Measurements from ENCODE around the gene AHCTF1. TPM values are rescaled to one million over a fixed set of nuclear protein-coding genes. Genes with fewer than 3 reads are reported as not detected.
"Not testable (repeated sequence)": the region's sequence is repeated elsewhere in the genome, so short reads cannot be mapped to it uniquely, and the experiment has no call there.

Gene AHCTF1
- total RNA-seq, 1 donor from 2014 or later, result 47.9 TPM

DNA sequence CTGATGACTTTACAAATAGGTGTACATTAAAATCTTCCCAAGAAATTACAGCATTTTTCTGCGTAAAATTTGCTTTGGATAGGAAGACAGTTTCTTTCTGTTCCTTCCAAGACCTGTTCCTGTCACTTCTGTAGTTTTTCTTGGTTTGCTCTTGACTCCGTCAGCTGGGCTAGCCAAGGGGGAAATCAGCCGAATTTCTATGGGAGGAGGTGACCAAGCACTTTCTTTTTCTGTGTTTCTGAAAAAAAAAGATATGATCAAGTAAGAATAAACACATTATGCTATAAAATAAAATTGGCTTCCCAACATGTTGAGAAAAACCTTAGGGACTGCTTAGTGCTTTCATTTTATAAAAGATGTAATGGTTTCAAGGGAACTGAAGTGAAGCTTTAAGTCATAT, 91.0 kb downstream of the AHCTF1 start:
- peaks cover 26% of the 10 kb centered on the region for H3K36me3 Mint-ChIP-seq (ENCODE audit: low read depth)
- intact Hi-C loops (cut with micrococcal nuclease), result not testable (repeated sequence)

DNA sequence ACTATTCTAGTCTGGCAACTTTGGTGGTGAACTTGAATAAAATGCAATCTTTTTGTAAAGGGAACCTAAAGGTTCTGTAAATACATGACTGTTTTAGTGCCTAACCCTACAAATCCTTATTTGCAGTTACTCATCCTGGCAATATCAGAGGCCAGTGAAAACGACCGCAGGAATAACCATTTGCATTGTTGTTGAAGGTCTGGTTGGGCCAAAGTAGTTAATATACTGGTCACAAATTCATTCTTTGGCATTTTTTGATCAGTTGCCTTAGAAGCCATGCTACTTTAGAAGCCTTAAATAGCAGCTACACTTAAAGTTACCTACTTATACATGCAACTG, 93.7 kb downstream of the AHCTF1 start:
- no peaks in the 10 kb centered on the region for H3K4me1 Mint-ChIP-seq

More for the DNA sequence above, 91.0 kb downstream of the AHCTF1 start:
- H3K4me1 Mint-ChIP-seq, DNase-seq, H3K9me3 Mint-ChIP-seq, H3K27me3 Mint-ChIP-seq, H3K27ac Mint-ChIP-seq, H3K4me3 Mint-ChIP-seq: not testable (repeated sequence)

DNA sequence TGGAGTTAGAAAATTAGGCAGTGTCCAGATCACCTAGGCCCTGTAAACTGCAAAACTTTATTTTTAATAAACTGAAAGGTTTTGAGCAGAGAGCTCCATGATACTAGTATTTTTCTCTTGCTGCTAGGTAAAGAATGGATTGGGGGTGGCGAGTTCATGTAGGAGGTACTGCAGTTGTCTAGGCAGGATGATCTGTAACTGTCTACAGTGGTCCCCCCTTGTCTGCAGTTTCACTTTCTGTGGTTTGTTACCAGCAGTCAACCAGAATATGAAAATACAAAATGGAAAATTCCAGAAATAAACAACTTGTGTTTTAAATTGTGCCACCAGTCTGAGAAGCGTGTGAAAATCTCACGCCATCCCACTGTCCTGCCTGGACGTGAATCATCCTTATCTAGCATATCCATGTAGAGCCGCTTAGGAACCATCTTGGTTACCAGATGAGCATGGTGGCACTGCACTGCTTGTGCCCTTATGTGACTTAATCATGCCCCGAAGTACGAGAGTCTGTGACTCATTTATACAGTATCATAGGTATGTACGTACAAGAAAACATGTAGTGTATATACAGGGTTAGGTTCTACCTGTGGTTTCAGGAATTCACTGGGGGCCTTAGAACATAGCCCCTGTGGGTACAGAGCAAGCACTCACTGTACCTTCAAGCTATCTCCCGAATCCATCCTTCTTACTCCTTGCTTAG, 94.2 kb downstream of the AHCTF1 start:
- Mint-ChIP-seq H3K27ac (no peak overlapping the region), H3K4me3 (no peak overlapping the region), H3K9me3 (no peaks in the 10 kb centered on the region), H3K36me3 (ENCODE audit: low read depth) (peaks cover 5% of the 10 kb centered on the region), H3K4me1 (no peaks in the 10 kb centered on the region), H3K27me3 (no peaks in the 10 kb centered on the region)
- intact Hi-C loops (cut with micrococcal nuclease), result no loop called here
- no peak for DNase-seq

More for the DNA sequence above, 93.7 kb downstream of the AHCTF1 start:
- intact Hi-C loops (cut with micrococcal nuclease), result no loop called here
- Mint-ChIP-seq H3K9me3 (no peaks in the 10 kb centered on the region), H3K4me3 (no peak overlapping the region), H3K27me3 (no peaks in the 10 kb centered on the region), H3K27ac (no peak overlapping the region), H3K36me3 (ENCODE audit: low read depth) (peaks cover 11% of the 10 kb centered on the region)
- DNase-seq, result no peak

DNA sequence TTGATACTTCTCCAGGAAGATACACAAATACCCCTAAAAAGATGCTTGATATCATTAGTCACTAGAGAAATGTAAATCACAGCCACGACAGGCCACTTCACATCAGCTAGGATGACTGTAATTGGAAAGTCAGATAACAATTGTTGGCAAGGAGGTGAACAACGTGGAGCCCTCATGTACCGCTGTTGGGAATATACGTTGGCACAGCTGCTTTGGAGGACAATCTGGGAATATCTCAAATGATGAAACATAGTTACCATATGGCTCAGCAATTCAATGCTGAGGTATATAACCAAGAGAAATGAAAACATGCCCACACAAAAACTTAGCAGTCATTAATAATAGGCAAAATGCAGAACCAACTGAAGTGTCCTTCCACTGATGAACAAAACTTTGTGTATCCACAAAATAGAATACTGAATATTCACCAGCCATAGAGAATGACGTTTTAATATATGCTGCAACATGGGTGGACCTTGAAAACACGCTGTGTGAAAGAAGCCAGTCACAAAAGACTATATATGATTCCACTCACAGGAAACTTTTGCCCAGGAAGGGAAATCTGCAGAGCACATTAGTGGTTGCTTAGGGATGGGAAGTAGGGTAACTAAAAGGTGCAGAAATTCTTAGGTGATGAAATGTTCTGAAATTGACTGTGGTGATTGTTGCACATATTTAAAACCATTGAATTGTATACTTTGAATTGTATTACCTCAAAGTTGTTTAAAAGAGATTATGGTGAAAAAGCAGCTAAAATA, 95.4 kb downstream of the AHCTF1 start:
- Mint-ChIP-seq H3K36me3 (ENCODE audit: low read depth) (peaks cover 5% of the 10 kb centered on the region), H3K4me3 (no peak overlapping the region), H3K4me1 (no peaks in the 10 kb centered on the region), H3K9me3 (no peaks in the 10 kb centered on the region), H3K27ac (no peak overlapping the region), H3K27me3 (no peaks in the 10 kb centered on the region)
- DNase-seq, result no peak
- intact Hi-C loops (cut with micrococcal nuclease), result no loop called here

DNA sequence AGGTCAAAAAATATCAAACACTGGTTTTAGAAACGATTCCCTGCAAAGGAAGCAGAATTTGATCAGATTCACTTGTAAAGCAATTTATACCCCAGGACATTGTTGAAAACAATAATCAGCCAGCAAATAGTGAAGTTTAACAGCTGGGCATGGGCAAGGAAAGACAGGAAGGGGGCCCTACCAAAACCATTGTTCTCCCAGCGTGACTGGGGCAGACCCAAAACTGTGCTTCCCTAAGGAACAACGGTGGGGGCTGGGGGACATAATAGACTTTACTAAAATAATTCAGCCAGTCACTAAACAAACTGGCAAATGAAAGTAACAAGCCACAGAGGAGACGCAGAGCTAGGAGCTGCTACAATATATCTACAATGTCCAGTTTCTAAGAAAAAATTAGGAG, 100.2 kb downstream of the AHCTF1 start:
- H3K4me1 Mint-ChIP-seq, result no peaks in the 10 kb centered on the region
- H3K36me3 Mint-ChIP-seq (ENCODE audit: low read depth), result no peaks in the 10 kb centered on the region
- intact Hi-C loops (cut with micrococcal nuclease), result no loop called here
- H3K27ac Mint-ChIP-seq, result no peak overlapping the region
- H3K4me3 Mint-ChIP-seq, result no peak overlapping the region
- no peaks in the 10 kb centered on the region for H3K27me3 Mint-ChIP-seq
- peaks cover 12% of the 10 kb centered on the region for H3K9me3 Mint-ChIP-seq
- no peak for DNase-seq

DNA sequence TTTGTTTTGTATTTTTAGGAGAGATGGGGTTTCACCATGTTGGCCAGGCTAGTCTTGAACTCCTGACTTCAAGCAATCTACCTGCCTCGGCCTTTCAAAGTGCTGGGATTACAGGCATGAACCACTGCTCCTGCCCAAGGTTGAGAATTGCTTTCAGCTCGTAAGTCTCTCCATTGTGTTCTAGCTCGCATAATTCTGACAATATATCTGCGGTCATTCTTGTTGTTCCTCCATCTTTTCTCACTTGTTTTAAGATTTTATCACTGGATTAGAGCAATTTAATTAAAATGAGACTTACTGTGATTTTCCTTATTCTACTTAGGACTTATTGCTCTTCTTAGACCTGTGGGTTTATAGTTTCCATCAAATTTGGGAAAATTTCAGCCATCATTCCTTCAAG, 102.9 kb downstream of the AHCTF1 start:
- no peaks in the 10 kb centered on the region for H3K27me3 Mint-ChIP-seq
- DNase-seq, result no peak
- H3K9me3 Mint-ChIP-seq, result peaks cover 12% of the 10 kb centered on the region
- no peaks in the 10 kb centered on the region for H3K4me1 Mint-ChIP-seq
- H3K27ac Mint-ChIP-seq, result no peak overlapping the region
- no peaks in the 10 kb centered on the region for H3K36me3 Mint-ChIP-seq (ENCODE audit: low read depth)
- intact Hi-C loops (cut with micrococcal nuclease), result no loop called here
- H3K4me3 Mint-ChIP-seq, result no peak overlapping the region

DNA sequence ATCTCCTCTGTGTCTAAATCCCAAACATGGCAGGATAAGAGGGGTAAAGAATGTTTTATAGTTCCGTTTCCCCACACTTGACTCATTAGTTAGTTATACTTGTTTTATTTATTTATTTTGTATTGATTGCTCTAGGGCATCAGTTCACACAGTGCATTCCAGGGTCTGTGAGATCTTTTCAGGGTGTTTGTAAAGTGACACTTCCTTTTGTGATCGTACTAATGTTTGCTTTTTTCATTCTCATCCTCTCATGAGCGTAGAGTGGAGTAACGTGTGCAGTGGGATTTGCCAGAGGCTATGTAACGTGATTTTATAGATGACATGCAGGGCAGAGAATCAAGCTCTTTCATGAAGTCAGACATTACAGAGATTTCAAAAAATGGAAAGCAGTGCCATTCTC, 104.4 kb downstream of the AHCTF1 start:
- H3K27ac Mint-ChIP-seq, result no peak overlapping the region
- peaks cover 12% of the 10 kb centered on the region for H3K9me3 Mint-ChIP-seq
- no peaks in the 10 kb centered on the region for H3K4me1 Mint-ChIP-seq
- H3K27me3 Mint-ChIP-seq, result no peaks in the 10 kb centered on the region
- no peak for DNase-seq
- H3K4me3 Mint-ChIP-seq, result no peak overlapping the region
- intact Hi-C loops (cut with micrococcal nuclease), result no loop called here
- H3K36me3 Mint-ChIP-seq (ENCODE audit: low read depth), result no peaks in the 10 kb centered on the region

DNA sequence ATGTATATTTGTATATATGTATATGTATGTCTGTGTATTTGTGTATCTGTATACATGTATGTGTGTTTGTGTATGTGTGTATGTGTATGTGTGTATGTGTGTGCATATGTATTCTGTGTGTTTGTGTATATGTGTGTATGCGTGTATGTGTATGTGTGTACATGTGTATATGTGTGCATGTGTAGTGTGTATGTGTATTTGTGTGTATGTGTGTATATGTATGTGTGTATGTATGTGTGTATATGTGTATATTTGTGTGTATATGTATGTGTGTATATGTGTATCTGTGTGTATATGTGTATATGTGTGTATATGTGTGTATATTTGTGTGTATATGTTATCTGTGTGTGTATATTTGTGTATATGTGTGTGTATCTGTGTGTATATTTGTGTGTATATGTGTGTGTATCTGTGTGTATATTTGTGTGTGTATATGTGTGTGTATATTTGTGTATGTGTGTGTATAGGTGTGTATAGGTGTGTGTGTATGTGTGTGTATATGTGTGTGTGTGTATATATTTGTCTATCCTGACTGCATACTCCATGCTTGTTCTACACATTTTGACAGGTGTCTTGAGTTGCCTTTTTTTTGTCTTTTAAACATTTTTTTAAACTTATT, 106.1 kb downstream of the AHCTF1 start:
- Mint-ChIP-seq H3K4me3 (no peak overlapping the region), H3K4me1 (no peaks in the 10 kb centered on the region), H3K36me3 (ENCODE audit: low read depth) (no peaks in the 10 kb centered on the region), H3K27me3 (no peaks in the 10 kb centered on the region), H3K9me3 (peaks cover 12% of the 10 kb centered on the region), H3K27ac (no peak overlapping the region)
- intact Hi-C loops (cut with micrococcal nuclease), result no loop called here
- DNase-seq, result no peak

DNA sequence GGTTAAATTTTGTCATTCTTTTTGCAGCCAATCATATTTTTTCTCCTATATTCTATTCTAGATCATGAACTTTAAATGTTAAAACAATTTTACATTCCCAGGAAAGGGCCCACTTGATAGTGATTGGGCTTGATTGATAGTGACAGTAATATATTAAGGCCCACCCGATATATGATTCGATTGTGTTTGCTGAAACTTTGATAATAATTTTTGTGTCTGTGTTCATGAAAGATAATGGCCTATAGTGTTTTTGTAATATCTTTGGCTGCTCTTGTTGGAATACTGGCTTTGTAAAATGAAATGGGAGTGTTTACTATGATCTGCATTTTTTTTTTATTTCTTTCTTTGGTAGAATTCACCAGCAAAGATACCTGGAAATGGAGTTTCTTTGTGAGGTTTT, 107.2 kb downstream of the AHCTF1 start:
- Mint-ChIP-seq H3K4me3 (no peak overlapping the region), H3K4me1 (no peaks in the 10 kb centered on the region), H3K36me3 (ENCODE audit: low read depth) (no peaks in the 10 kb centered on the region), H3K9me3 (peaks cover 7% of the 10 kb centered on the region), H3K27ac (no peak overlapping the region), H3K27me3 (no peaks in the 10 kb centered on the region)
- intact Hi-C loops (cut with micrococcal nuclease), result no loop called here
- DNase-seq, result no peak

DNA sequence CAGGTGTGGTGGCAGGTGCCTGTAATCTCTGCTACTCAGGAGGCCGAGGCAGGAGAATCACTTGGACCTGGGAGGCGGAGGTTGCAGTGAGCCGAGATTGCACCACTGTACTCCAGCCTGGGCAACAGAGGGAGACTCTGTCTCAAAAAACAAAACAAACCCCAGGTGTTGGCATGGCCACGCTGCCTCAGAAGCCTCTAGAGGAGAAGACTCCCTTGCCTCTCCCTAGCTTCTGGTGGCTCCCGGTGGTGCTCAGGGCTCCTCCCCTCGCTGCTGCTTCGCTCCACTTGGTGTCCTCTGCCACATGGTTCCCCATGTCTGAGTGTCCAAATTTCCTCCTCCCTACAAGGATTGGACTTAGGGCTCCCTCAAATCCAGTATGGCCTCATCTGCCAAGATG, 109.6 kb downstream of the AHCTF1 start:
- H3K36me3 Mint-ChIP-seq (ENCODE audit: low read depth); H3K4me3 Mint-ChIP-seq; H3K27ac Mint-ChIP-seq; DNase-seq; H3K4me1 Mint-ChIP-seq; intact Hi-C loops (cut with micrococcal nuclease); H3K27me3 Mint-ChIP-seq; H3K9me3 Mint-ChIP-seq: not testable (repeated sequence)

DNA sequence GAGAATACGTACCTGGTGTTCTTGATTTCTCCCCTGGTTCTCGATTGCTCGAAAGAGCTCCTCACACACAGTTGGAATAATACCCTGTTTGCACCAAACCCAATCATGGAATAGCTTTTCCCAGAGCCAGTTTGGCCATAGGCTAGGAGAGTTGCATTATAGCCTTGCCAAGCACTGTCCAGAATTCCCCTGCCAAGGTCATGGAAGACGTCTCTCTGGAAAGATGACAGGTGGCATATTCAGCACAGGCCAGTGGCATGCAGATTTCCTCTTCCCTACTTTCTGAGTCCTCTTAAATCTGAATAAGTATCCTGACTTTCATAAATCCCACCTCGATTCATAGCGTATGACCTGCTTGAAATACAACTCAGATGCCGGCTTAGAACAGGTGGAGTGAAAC, 111.1 kb downstream of the AHCTF1 start:
- H3K27me3 Mint-ChIP-seq, result no peaks in the 10 kb centered on the region
- intact Hi-C loops (cut with micrococcal nuclease), result no loop called here
- H3K9me3 Mint-ChIP-seq, result no peaks in the 10 kb centered on the region
- no peak overlapping the region for H3K4me3 Mint-ChIP-seq
- H3K4me1 Mint-ChIP-seq, result no peaks in the 10 kb centered on the region
- no peak for DNase-seq
- H3K36me3 Mint-ChIP-seq (ENCODE audit: low read depth), result no peaks in the 10 kb centered on the region
- H3K27ac Mint-ChIP-seq, result no peak overlapping the region

DNA sequence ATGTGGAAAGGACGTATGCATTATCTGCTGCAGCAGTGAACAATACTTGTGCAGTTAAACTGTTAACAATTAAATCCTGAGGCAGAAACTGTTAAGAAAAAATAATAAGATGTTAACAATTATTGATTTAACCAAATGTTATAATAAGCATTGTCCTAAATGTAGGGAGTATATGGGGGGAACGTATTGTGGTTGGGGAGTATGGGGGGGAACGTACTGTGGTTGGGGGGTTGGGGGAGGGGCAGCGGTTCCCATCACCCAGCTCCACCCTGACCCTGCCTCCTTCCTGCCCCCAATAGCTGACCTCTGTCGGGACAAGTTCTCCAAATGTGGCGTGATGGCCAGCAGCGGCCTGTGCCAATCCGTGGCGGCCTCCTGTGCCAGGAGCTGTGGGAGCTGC, 114.0 kb downstream of the AHCTF1 start:
- H3K4me1 Mint-ChIP-seq; H3K27me3 Mint-ChIP-seq; intact Hi-C loops (cut with micrococcal nuclease); H3K9me3 Mint-ChIP-seq; DNase-seq; H3K4me3 Mint-ChIP-seq; H3K36me3 Mint-ChIP-seq (ENCODE audit: low read depth); H3K27ac Mint-ChIP-seq: not testable (repeated sequence)

DNA sequence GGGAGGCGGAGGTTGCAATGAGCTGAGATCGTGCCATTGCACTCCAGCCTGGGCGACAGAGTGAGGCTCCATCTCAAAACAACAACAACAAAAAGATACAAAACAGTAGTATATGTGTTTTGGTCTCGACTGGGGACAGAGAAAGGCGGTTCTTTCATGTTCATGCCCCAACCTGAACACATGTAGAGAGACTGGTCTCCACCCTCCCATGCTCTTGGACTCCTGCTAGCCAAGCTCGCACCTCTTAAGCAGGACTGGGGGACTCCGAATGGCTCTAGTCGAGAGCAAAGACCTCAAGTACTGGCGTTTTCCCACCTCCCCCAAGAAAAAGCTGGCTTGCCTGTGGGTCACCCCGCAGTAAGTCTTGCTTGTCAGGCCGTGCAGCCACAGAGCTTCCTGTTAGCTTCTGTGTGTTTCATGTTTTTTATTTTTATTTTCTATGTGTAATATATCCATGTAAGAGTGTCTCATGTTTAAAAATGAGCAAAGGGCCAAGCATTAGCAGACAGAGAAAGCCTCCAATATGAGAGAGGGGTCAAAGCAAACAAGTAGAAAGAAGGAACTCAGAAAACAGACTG, 116.0 kb downstream of the AHCTF1 start:
- H3K27ac Mint-ChIP-seq, result no peak overlapping the region

DNA sequence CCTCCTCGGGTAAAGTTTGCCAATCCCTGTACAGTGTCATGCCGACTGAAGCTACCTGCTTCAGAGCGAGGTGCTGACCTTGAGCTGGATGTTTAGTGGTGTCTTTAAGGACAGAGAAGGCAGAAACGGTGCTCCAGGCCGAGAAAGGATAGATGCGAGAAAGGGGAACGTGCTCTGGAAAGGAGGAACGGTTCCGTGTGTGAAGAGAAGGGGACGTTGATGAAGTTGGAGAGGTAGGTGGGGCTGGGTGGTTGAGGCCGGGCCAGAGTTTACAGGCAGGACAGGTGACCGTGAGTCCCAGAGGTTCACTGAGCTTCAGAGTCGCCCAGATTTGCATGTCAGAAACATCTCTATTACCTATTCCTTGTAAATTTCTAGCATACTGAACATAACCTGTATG, 116.9 kb downstream of the AHCTF1 start:
- Mint-ChIP-seq H3K4me3 (no peak overlapping the region), H3K4me1 (no peaks in the 10 kb centered on the region), H3K27me3 (no peaks in the 10 kb centered on the region), H3K9me3 (no peaks in the 10 kb centered on the region), H3K36me3 (ENCODE audit: low read depth) (no peaks in the 10 kb centered on the region), H3K27ac (no peak overlapping the region)
- no peak for DNase-seq
- intact Hi-C loops (cut with micrococcal nuclease), result no loop called here

More for the DNA sequence above, 116.0 kb downstream of the AHCTF1 start:
- DNase-seq, result no peak
- intact Hi-C loops (cut with micrococcal nuclease), result no loop called here
- no peaks in the 10 kb centered on the region for H3K9me3 Mint-ChIP-seq
- no peaks in the 10 kb centered on the region for H3K27me3 Mint-ChIP-seq
- no peak overlapping the region for H3K4me3 Mint-ChIP-seq
- no peaks in the 10 kb centered on the region for H3K36me3 Mint-ChIP-seq (ENCODE audit: low read depth)
- H3K4me1 Mint-ChIP-seq, result no peaks in the 10 kb centered on the region

Measured in activated CD4-positive, alpha-beta T cell treated with anti-CD3 and anti-CD28 coated beads, Interleukin-2, amount 10 ng/mL, durations not matched to agents 24 days and 14 days (primary cell).